HuH-7 (cell line): ENCODE measurements around the gene ZNF764.
"Not testable (repeated sequence)": the region's sequence is repeated elsewhere in the genome, so short reads cannot be mapped to it uniquely, and the experiment has no call there.

ENCODE experiments used
- DNase-seq: peaks from one replicate; pipeline ENCODE4 v3.0.0; 2011; ENCODE audit warnings: low spot score

Gene ZNF764

DNA sequence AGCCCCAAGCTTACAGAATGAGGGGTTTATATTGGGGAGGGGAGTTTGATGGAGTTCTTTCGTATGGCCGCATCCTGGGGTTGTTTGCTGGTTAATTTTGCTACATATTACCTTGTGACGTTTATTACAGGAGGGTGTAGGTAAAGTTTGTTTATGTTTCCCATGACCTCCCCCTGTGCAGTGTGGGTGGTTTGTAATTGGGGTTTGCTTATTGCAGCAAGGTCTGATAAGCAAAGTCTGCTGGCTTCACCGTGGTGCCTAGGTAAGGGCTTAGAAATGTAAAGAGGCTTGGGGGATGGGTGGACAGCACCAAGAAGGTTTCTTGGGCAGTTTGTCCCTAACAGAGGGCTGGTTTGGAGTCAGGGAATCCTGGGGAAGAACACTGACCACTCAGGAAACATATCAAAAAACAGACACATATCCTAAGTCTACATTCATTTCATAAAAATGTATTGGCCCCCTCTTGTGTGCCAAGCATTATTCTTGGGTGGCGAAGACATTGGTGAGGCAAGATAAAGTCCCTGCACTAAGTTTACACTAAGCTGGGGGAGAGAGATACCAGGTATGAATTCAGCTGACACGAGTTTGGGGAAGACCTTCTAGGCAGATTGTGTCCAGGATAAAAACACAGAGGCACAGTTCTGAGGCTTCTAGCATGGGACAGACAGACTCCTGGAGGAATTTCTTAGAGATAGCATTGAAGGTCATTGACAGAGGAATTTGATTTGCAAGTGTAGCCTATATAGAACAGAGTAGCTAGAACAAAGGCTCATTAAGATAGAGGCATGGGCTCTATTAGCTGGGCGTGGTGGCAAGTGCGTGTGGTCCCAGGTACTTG lies 9.5 kb downstream of the ZNF764 start:
- no peak for DNase-seq

DNA sequence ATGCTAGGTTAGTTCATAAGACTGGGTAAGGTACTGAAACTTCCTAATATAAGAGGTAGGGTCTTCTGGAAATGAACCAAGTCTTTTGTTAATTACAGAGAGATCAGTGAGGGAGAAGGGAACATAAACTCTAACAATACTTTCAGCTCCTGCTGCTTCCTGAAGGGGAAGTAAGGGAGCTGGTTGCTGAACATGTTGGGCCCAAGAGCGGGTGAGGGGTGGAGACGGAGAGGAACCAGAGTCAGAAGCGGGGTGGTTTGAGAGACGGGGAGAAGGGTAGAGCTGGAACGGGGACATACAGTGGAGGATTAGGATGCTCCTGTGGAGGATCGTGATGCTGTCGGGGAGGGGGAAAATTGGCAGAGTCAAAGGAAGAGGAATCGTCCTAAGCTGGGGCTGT lies 12.1 kb downstream of the ZNF764 start:
- no peak for DNase-seq

DNA sequence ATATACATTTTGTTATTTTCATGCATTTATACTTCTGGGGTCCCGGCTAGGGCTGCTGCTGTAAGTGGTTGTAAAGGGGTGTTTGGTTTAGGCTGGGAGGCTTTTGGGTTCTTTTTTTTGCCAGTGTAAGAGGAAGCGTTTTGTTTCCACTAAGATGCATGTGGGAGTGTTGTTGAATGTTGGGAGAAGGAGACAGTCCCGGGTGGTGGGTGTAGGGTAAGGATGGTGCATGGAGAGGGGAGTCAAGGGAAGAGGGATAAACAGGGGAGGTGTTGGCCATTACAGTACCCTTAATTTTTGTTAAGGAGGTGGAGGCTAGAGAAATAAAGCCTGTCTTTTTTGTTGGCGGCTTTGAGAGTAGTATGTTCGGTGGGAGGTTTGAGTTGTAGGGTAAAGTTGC lies 15.1 kb downstream of the ZNF764 start:
- DNase-seq = no peak

DNA sequence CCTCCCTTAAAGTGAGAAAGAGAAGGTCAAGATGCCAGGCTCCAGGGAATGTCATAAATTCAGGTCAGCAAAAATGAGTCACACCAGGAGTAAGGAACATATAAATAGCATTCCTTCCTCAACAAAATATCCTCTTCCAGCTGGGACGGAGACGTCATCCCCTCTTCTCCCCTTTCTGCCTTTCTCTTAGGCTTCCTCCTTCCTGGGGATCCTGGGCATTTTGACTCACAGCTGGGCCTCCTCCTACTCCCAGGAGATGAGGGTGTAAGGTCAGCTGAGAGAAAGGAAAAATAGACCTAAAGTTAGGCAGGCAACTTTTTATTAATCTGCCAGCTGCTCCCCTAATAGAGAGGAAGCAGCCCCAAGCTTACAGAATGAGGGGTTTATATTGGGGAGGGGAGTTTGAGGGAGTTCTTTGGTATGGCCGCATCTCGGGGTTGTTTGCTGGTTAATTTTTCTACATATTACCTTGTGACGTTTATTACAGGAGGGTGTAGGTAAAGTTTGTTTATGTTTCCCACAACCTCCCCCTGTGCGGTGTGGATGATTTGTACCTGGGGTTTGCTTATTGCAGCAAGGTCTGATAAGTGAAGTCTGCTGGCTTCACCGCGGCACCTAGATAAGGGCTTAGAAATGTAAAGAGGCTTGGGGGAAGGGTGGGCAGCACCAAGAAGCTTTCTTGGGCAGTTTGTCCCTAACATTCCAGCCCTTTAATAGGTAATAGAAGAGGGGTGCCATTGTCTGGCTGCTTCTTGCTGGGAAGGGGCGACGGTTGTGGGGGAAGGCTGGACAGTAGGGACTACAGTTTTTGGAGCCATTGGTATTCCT lies 16.5 kb downstream of the ZNF764 start:
- no peak for DNase-seq

DNA sequence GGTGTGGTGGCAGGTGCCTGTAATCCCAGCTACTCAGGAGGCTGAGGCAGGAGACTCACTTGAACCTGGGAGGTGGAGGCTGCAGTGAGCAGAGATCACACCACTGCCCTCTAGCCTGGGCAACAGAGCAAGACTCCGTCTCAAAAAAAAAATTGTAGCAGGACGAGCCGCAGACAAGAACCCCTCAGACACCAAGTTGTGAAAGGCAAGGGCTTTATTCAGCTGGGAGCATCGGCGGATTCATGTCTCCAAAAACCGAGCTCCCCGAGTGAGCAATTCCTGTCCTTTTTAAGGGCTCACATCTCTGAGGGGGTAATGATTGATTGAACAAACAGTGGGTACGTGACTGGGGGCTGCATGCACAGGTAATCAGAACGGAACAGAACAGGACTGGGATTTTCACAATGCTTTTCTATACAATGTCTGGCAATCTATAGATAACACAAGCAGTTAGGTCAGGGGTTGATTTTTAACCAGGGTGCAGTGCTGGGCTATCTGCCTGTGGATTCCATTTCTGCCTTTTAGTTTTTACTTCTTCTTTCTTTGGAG lies 17.2 kb downstream of the ZNF764 start:
- not testable (repeated sequence) for DNase-seq

DNA sequence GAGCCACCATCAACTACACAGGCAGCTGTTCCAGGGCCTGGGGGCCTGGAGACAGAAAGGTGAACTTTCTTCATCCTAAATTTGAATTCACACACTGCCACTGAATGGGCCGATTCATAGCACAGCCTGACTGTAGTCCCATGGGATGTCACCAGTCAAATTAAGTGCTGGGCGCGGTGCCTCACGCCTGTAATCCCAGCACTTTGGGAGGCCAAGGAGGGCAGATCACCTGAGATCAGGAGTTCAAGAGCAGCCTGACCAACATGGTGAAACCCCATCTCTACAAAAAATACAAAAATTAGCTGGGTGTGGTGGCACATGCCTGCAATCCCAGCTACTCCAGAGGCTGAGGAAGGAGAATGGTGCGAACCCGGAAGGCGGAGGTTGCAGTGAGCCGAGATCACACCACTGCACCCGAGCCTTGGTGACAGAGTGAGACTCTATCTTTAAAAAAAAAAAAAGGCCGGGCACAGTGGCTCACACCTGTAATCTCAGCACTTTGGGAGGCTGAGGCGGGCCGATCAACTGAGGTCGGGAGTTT lies 18.1 kb downstream of the ZNF764 start:
- not testable (repeated sequence) for DNase-seq

DNA sequence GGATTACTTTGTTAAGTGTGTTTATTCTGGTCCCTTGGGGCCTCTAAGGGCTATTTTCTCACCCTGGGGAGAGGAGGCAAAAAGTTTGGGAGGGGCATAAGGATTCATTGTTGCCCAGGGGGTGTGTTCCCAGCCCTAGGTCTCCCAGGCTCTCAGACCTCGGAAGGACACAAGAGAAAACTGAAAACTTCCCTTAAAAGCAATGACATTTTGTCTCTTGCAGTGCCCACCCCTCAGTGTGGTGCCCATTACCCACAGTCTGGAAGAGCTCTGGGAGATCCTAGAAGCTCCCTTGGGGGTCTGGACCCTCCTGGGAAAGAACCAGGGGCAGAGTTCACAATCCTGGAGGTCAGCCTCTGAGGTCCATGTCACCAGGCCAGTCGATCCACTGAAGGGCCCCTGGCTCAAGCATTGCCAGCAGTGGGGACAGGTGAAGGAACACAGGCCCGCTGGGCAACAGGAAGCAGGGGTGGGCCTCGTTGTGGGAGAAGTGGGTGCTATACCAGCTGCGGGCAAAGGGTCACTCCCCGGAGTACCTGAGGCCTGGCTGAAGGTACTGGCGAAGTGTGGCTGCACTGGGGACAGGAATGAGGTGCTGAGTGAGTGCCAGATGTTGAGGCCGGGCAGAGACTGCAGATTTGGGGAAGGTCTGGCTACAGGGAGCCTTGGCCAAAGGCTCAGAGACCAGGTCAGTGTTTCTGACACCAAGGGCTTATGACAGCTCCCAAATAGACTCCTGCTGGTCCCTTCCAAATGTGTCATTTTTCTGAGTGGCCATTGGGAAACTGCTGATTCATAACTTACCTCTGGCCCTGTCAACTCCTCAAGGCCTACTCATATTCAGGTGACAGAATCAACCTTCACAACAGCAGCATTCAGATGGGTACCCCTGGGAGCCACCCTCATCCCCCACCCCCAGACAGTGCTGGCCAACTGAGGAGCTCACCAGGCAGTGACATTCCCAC lies 18.9 kb downstream of the ZNF764 start:
- no peak for DNase-seq

DNA sequence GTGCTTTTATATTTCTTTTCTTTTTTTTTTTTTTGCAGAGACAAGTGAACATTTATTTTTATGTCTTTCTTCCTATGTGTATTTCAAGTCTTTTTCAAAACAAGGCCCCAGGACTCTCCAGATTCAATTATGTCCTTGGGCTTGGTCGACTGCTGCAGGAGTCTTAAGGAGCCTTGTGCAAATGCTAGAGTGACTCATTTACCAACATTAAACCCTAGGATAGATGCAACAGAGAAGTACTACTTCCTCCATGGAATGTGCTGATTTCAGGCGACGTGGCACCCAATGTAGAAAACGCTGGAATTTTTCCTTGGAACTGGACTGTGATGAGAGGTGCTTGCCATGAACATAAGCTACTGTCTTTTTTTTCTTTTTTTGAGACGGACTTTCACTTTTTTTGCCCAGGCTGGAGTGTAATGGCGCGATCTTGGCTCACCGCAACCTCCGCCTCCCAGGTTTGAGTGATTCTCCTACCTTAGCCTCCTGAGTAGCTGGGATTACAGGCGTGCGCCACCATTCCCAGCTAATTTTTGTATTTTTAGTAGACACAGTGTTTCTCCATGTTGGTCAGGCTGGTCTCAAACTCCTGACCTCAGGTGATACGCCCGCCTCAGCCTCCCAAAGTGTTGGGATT lies 21.7 kb downstream of the ZNF764 start:
- not testable (repeated sequence) for DNase-seq

DNA sequence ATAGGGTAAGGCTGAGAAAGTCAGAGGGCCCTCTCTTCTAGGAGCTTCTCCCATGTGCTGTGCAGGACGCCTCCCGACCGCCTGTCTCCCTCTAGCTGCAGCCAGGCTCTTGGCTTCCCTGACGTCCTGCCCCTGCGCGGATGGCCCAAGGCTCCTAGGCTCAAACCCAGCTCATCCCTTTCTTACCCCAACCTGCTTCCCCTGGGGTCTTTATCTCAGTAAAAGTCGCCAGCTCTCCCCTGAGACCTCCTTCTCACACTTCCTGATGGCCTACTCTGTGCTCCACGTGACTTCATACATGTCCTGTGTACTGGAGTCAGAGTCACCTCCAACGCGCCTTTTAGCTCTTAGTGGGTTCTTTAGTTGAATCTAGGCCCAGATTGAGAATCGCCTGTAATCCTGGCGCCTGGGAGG lies 22.4 kb downstream of the ZNF764 start:
- DNase-seq = peak; percentile 64

DNA sequence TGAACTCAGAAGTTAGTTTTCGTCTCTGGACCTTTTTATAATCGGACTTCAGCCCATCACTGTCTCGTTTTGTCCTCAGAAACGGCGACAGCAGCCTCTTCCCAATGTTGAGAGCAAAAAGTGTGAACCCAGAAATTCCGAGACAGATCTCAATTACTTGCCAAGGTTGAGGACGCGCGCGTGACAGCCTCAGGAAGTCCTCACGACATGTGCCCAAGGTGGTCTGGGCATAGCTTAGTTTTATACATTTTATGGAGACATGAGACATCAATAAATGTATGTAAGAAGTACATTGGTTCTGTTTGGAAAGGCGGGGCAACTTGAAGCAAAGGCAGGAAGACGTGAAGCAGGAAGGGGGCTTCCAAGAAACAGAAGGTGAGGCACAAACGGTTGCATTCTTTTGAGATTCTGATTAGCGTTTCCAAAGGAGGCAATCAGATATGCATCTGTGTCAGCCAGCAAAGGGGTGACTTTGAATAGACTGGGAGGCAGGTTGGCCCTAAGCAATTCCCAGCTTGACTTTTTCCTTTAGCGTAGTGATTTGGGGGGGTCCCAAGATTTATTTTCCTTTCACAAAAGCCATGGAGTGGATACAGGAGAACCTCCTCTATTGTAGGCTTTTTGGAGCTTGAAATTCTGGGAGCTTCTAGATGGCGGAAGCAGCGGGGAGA lies 22.9 kb downstream of the ZNF764 start:
- DNase-seq = no peak

DNA sequence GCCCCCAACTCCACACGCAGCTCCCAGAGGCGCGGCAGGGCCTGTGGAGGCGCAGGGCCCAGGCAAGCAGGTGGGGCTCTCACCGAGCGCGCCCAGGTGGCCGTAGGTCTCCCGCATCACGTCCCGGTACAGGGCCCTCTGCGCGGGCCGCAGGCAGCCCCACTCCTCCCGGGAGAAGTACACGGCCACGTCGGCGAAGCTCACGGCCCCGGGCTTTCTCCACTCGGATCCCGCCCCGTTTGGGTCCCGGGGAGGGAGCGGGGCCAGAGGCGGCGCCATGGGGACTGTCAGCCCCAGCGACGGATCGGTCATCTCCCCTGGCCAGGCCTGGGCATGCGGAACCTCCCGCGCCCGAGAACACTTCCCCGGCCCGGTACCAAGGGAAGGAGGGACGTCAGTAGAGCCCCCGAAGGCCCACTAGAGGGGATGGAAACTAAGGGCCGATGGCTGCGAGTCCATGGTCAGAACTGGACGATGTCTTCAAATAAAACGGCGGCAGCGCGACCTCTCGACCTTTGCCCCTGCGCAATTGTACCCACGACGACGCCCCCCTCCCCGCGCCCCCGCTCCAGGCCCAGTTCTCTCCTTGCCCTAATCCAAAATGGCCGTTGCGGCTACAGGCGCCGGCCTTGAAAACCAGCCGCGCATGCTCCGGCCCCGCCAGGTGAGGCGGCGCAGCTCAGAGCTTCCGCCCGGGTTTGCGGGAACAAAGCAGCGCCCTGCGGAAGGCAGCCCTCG lies 23.6 kb downstream of the ZNF764 start, which contains the start of gene ZNF747:
ZNF747 (minus strand) TSS at position 491 of the 738 bp plus-strand sequence; CDS start at position 312, 179 bp downstream.
- DNase-seq = peak; percentile 88

DNA sequence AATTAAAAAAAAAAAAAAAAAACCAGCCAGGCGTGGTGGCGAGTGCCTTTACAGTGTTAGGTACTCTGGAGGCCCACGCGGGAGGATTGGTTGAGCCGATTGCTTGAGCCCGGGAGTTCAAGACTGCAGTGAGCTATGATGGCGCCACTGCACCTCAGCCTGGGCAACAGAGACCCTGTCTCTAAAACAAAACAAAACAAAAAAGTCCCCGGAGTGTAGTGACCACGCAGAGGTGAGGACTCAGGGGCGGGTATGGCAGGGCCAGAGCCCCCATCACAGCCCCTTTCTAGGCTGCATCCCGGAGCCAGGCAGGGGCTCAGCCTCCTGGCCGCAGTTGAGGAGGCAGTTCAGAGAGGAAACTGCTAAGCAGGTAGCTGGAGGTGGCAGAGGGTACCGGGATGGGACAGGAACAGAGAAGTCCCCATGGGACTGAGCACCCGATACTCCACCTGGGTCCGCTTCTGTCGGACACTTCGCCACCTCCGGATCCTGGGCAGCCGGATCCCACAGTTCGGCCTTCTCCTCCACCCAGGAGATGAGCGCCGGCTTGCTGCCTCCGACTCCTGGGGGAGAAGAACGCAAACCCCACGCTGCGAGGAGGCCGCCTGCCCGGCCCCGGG lies 24.3 kb downstream of the ZNF764 start:
- DNase-seq = no peak

DNA sequence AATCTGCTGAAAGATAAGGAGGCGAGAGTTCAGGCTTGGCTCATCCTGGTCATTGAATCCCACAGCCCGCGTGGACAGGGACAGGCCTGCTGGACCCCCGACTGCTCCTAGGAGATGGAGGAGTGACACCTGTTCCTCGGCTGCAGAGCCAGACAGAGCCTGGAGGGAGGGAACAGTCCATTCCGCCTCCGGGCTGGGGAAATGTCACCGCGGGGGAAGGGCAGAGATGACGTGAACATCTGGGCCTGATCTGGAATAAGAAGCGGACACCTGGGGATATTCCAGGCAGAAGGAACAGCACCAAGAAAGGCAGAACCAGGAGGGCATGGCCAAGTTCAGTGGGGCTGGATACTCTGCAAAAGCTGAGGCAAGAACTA lies 25.0 kb downstream of the ZNF764 start:
- DNase-seq = no peak

DNA sequence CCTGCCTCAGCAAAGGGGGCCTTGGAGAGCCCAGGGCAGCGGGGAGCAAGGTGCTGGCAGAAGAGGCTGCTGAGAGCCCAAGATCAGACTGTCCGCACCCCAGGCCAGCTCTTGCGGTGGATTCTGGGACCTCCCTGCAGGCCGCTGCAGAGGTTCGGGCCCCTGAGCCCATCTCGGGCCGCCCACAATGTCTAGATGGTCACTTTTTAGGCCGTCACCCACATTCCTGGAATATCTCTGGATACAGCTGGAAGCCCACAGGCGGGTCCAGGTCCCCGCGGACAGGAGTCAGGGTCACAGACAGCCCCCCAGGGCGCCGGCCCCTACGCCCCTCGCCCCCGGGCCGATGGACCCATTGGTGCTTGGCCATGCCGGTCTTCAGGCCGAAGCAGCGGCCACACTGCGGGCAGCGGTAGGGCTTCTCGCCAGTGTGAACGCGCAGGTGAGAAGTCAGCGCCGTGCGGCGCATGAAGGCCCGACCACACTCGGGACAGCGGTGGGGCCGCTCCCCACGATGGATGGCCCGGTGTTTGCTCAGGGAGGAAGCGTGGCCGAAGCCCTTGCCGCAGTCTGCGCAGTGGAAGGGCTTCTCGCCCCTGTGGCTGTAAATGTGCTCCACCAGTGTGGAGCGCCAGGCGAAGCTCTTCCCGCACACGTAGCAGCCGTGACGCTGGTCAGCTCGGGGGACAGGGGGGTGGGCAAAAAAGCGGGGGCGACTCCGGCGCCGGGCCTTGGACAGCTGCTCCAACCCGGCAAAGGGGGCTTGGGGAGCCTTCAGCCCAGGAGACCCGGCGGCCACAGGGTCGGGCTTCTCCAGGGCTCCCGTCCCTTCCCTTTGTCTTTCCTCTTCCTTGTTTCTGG lies 25.7 kb downstream of the ZNF764 start:
- no peak for DNase-seq

DNA sequence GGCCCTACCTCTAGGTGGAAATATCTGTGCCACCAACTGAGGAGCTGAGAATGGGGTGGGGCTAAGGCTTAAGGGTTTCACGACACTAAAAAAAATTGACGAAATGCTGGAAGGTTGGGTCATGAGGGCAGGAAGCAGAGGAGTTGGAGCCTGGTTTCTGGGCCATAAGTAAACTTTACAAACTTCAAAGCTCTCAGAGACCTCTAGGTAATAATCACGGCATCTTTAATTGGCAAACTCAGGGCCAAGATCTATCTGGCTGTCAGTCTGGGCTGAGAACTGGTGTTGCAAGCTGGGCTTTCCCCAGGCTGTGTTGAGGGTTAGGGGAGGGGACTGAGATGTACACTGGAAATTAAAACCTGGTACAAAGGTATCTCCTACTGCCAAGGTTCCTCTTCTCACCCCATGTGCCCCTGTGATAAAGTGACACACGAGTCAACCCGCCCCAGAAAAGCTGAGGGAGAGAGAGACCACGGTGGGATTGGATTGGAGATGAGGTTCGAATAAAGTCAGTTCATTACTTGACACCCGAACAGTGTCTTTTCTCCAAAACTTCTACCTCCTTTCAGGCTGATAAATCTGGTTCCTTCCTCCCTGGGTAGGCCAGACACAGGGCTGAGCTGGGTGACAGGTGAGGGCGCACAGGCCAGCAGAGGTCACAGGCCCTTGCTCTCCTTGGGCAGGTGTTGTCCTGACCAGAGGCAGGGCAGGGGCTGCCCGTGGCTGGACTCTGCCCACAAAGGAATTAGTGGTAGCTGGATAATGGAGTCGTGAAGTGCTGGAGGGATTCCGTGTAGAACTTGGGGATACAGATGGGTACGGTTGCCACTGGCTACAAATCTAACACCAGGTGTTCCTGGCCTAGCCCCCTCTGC lies 27.8 kb downstream of the ZNF764 start:
- no peak for DNase-seq

DNA sequence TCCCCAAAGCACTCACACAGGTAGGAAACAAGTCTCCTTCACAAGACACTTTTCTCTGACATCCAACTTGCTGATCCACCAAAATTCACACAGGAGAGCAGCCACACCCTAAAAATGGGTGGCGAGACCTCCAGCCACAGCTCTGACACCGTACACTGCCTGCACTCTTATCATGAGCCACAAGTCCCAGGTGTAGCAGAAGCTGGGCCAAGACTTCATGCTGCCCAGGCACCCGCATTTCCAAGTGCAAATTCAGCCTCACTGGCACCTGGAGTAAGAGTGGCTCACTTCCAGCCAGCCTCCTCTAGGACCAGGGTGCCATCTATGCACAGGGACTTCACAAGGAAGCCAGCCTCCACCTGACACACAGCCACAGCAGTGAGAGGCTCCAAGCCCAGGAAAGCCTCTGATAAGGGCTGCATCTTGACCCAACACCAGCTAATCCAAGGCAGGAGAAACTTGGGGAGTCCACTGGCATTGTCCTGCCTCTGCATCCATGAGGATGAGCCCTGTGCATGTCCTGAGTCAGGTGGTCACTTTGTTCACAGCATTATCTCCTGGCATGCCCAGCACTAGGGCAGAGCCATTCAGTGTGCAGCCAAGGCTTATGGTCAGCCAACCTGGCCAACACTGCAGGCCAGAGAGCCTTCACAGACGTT lies 29.2 kb downstream of the ZNF764 start:
- DNase-seq = no peak
